IMR-90 (cell line): ENCODE data around the gene CDC5L. TPM values are rescaled to one million over a fixed set of nuclear protein-coding genes. Genes with fewer than 3 reads are reported as not detected.

Source experiments
- ATAC-seq: fragments of 200-7000 bp; cut with Tn5 transposase; 2 replicates; pipeline ENCODE4 v1.9.1; 2020; ENCODE audit warnings: low read depth, mild to moderate bottlenecking, moderate library complexity
- BruUV-seq: library from RNA; stranded (reverse); fragments of 400-500 nt; replicated peaks from 2 replicates; lab custom pipeline; 2021; lab: Mats Ljungman, UMichigan
- CTCF ChIA-PET: fragments of 300-600 bp; formaldehyde crosslinking; extraction: SDS; loops from one replicate; lab custom pipeline; 2021; ENCODE audit warnings: antibody characterized with exemption; lab: Yijun Ruan, JAX
- POLR2A ChIA-PET: fragments of 300-600 bp; sonication (Branson Sonifier 250); formaldehyde crosslinking; loops from one replicate; lab custom pipeline; 2022; ENCODE audit warnings: antibody characterized with exemption; ENCODE audit not compliant: unreplicated experiment; lab: Charles Lee
- DNase-seq: peaks from one replicate; pipeline ENCODE4 v3.0.0; 2013
- H2AFZ ChIP-seq: replicated peaks from 2 replicates; pipeline ENCODE3; 2013; ENCODE audit warnings: low read length, mild to moderate bottlenecking; ENCODE audit not compliant: poor library complexity
- H2AK5ac ChIP-seq: 2 replicates; pipeline ENCODE4 v1.6.1; 2013; ENCODE audit warnings: low read depth, low read length, inconsistent platforms
- H2AK9ac ChIP-seq: replicated peaks from 2 replicates; pipeline ENCODE3; 2013; ENCODE audit warnings: mild to moderate bottlenecking, low read depth, low read length, moderate library complexity; ENCODE audit not compliant: poor library complexity
- H2BK120ac ChIP-seq: 2 replicates; pipeline ENCODE4 v1.6.1; 2013; ENCODE audit warnings: low read depth, low read length, inconsistent platforms
- H2BK15ac ChIP-seq: 3 replicates; pipeline ENCODE4 v1.6.1; 2013; ENCODE audit warnings: low read depth, low read length, inconsistent platforms
- H2BK20ac ChIP-seq: 2 replicates; pipeline ENCODE4 v1.6.1; 2013; ENCODE audit warnings: low read depth, mild to moderate bottlenecking, inconsistent platforms, low read length, moderate library complexity
- H2BK5ac ChIP-seq: 2 replicates; pipeline ENCODE4 v1.6.1; 2013; ENCODE audit warnings: mild to moderate bottlenecking, low read depth, low read length, inconsistent platforms; ENCODE audit not compliant: poor library complexity, severe bottlenecking
- H3K14ac ChIP-seq: replicated peaks from 2 replicates; pipeline ENCODE4 v1.6.1; 2013; ENCODE audit warnings: low read depth, low read length, inconsistent platforms
- H3K18ac ChIP-seq: 2 replicates; pipeline ENCODE4 v1.6.1; 2013; ENCODE audit warnings: low read depth, low read length, control low read depth
- H3K23ac ChIP-seq: 2 replicates; pipeline ENCODE4 v1.6.1; 2013; ENCODE audit warnings: low read depth, low read length, inconsistent platforms
- H3K27ac ChIP-seq: 2 replicates; pipeline ENCODE4 v1.5.1; 2013; ENCODE audit warnings: mild to moderate bottlenecking, control low read depth, low read length; ENCODE audit not compliant: insufficient read depth
- H3K27me3 ChIP-seq: 2 replicates; pipeline ENCODE4 v1.6.1; 2013; ENCODE audit warnings: low read length; ENCODE audit not compliant: control insufficient read depth, insufficient read depth
- H3K36me3 ChIP-seq: 2 replicates; pipeline ENCODE4 v1.6.1; 2013; ENCODE audit warnings: low read length, mixed read lengths; ENCODE audit not compliant: control insufficient read depth, insufficient read depth
- H3K4ac ChIP-seq: 2 replicates; pipeline ENCODE4 v1.6.1; 2013; ENCODE audit warnings: low read depth, low read length, inconsistent platforms
- H3K4me1 ChIP-seq: 2 replicates; pipeline ENCODE4 v1.6.1; 2013; ENCODE audit warnings: low read length, mixed read lengths; ENCODE audit not compliant: control insufficient read depth, insufficient read depth
- H3K4me2 ChIP-seq: 2 replicates; pipeline ENCODE4 v1.6.1; 2013; ENCODE audit warnings: low read depth, mild to moderate bottlenecking, control low read depth, low read length, moderate library complexity
- H3K4me3 ChIP-seq: 2 replicates; pipeline ENCODE4 v1.5.1; 2013; ENCODE audit warnings: low read depth, mild to moderate bottlenecking, control low read depth, low read length, moderate library complexity; ENCODE audit not compliant: insufficient read depth
- H3K56ac ChIP-seq: 2 replicates; pipeline ENCODE4 v1.6.1; 2013; ENCODE audit warnings: low read length, inconsistent platforms; ENCODE audit not compliant: insufficient read depth; ENCODE audit errors: extremely low read depth
- H3K79me1 ChIP-seq, 2 experiments: 2 replicates each; pipeline ENCODE4 v1.6.1; 2013; ENCODE audit warnings: low read length in 2 of 2, inconsistent platforms in 1 of 2, low read depth in 1 of 2
- H3K9ac ChIP-seq: 2 replicates; pipeline ENCODE4 v1.6.1; 2013; ENCODE audit warnings: low read depth, low read length, control low read depth
- H3K9me1 ChIP-seq: 2 replicates; pipeline ENCODE4 v1.6.1; 2013; ENCODE audit warnings: low read length, inconsistent platforms; ENCODE audit not compliant: insufficient read depth
- H3K9me3 ChIP-seq: 2 replicates; pipeline ENCODE4 v1.6.1; 2013; ENCODE audit warnings: low read length; ENCODE audit not compliant: control insufficient read depth, insufficient read depth
- H4K20me1 ChIP-seq: 2 replicates; pipeline ENCODE4 v1.6.1; 2013; ENCODE audit warnings: low read length, inconsistent platforms; ENCODE audit not compliant: insufficient read depth
- H4K5ac ChIP-seq: 2 replicates; pipeline ENCODE4 v1.6.1; 2013; ENCODE audit warnings: mild to moderate bottlenecking, low read depth, low read length, control low read depth
- H4K8ac ChIP-seq, 2 experiments: 2 replicates each; pipeline ENCODE4 v1.6.1; 2013; ENCODE audit warnings: low read depth in 2 of 2, low read length in 2 of 2, control low read depth in 1 of 2, inconsistent platforms in 1 of 2
- H4K91ac ChIP-seq: 2 replicates; pipeline ENCODE4 v1.6.1; 2013; ENCODE audit warnings: low read depth, low read length, inconsistent platforms; ENCODE audit not compliant: insufficient read depth
- CHD1 ChIP-seq: IDR thresholded peaks from 2 replicates; pipeline ENCODE4 v1.6.1; 2012; ENCODE audit warnings: low read depth, low read length, improper control_type of control experiment
- RCOR1 ChIP-seq: IDR thresholded peaks from 2 replicates; pipeline ENCODE4 v1.6.1; 2012; ENCODE audit warnings: mild to moderate bottlenecking, low read length, improper control_type of control experiment; ENCODE audit not compliant: insufficient replicate concordance
- WGBS, 2 experiments: methylation state at CpG; one replicate each; pipeline versions ENCODE4 v1.1.5 to v1.1.7; 2013; ENCODE audit warnings: missing lambda C conversion rate in 2 of 2; ENCODE audit not compliant: insufficient read length in 1 of 2; ENCODE audit errors: extremely low coverage in 2 of 2; 5-methylcytosine and 5-hydroxymethylcytosine counted together
- dilution Hi-C: fragments of 300-500 bp; cut with HindIII; formaldehyde crosslinking; loops from one replicate; pipeline ENCODE4 v1.14.3; 2018; ENCODE audit warnings: low sequenced_read_pairs; ENCODE audit not compliant: unreplicated experiment
- in situ Hi-C: fragments of 300-500 bp; cut with MboI; formaldehyde crosslinking; loops from 3 replicates; pipeline ENCODE4 v1.14.3; 2019; ENCODE audit warnings: low sequenced_read_pairs, inconsistent platforms, mixed read lengths
- intact Hi-C: fragments of 100-400 bp; cut with micrococcal nuclease; formaldehyde crosslinking; loops from 2 replicates; pipeline ENCODE4 v1.10.0; 2022
- polyA plus RNA-seq, 3 experiments: library from polyadenylated mRNA; depleted of rRNA; stranded (reverse); fragments of >200 nt; gene quantifications; 2 replicates each; pipeline ENCODE4 v1.2.3, GENCODE V29; 2012; ENCODE audit warnings: low replicate concordance in 1 of 3
- total RNA-seq: library from RNA; depleted of rRNA; stranded (reverse); fragments of >200 nt; gene quantifications from 2 replicates; pipeline ENCODE4 v1.2.3, GENCODE V29; 2012
- TF ChIP-seq, protein P1 (sequence below): fragments of 150-350 bp; IDR thresholded peaks from 2 replicates; pipeline ENCODE4 v1.6.1; 2017; ENCODE audit warnings: mild to moderate bottlenecking, antibody characterized with exemption, low read length, low read depth

CDC5L gene
- total and polyA plus RNA-seq, 2 of the 4 experiments (the other 2 are of a cell fraction), result 9.9 to 17.7 TPM

DNA sequence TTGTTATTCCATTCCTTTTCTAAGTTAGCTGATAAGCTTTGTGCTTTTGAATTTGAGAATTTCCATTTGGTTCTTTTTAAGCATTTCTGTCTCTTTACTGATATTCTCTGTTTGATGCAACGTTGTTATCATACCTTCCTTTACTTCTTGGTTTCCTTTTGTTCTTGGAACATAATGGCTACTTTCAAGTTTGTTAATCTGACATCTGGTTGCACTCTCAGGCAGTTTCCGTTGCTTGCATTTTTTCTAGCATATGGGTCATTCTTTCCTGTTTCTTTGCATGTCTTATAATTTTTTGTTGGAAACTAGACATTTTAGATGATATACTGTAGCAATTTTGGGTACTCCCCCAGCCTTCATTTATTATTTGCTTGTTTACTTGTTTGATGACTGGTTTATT is 12.5 kb downstream of the CDC5L start:
- no peak overlapping the region for H3K4ac ChIP-seq
- no peak overlapping the region for H3K56ac ChIP-seq
- DNase-seq (no peak), ATAC-seq (no peak)
- TF ChIP-seq, protein P1, sequence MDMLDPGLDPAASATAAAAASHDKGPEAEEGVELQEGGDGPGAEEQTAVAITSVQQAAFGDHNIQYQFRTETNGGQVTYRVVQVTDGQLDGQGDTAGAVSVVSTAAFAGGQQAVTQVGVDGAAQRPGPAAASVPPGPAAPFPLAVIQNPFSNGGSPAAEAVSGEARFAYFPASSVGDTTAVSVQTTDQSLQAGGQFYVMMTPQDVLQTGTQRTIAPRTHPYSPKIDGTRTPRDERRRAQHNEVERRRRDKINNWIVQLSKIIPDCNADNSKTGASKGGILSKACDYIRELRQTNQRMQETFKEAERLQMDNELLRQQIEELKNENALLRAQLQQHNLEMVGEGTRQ, result no peak
- TF ChIP-seq CHD1 (no peak), RCOR1 (no peak)
- no peak overlapping the region for H3K23ac ChIP-seq
- H4K5ac ChIP-seq, result no peak overlapping the region
- POLR2A ChIA-PET, result no interaction called here
- H3K9ac ChIP-seq, result no peak overlapping the region
- H2BK20ac ChIP-seq, result no peak overlapping the region
- H3K27ac ChIP-seq, result no peak overlapping the region
- H3K36me3 ChIP-seq, result peaks cover 40% of the 10 kb centered on the region
- intact Hi-C loops (no loop called here), dilution Hi-C loops (no loop called here), in situ Hi-C loops (no loop called here)
- CTCF ChIA-PET, result interaction anchor here (1.1 kb wide), 1 partner anchor 56 kb away, joined by 4 read pairs; no protein-coding TSS in a partner anchor
- H2AFZ ChIP-seq, result no peak overlapping the region
- H2AK5ac ChIP-seq, result no peak overlapping the region
- H4K8ac ChIP-seq, result no peak overlapping the region
- no peaks in the 10 kb centered on the region for H3K9me3 ChIP-seq
- no peaks in the 10 kb centered on the region for H3K27me3 ChIP-seq
- H3K18ac ChIP-seq, result no peak overlapping the region
- no peak overlapping the region for H2AK9ac ChIP-seq
- no TSS peak for BruUV-seq
- no peak overlapping the region for H2BK5ac ChIP-seq
- no peak overlapping the region for H3K4me3 ChIP-seq
- peaks cover 16 to 40% of the 10 kb centered on the region in 2 experiments for H3K79me1 ChIP-seq
- H3K4me1 ChIP-seq, result peaks cover 6% of the 10 kb centered on the region; the same call in 1 of the 2 replicates
- no peak overlapping the region for H4K91ac ChIP-seq
- peaks cover 12% of the 10 kb centered on the region; the same call in 1 of the 2 replicates for H4K20me1 ChIP-seq
- no peak overlapping the region for H3K4me2 ChIP-seq
- no peak overlapping the region for H2BK15ac ChIP-seq
- WGBS, 2 experiments, result no CpG with 5 or more reads among the region's 2 CpGs
- H3K9me1 ChIP-seq, result 0 out of 2 replicates have a peak, but pooled peaks cover 5% of the 10 kb centered on the region
- H3K14ac ChIP-seq, result no peak overlapping the region
- H2BK120ac ChIP-seq, result no peak overlapping the region
